SK-N-SH treated with all-trans-retinoic acid at 6 μM for 48 hours (cell line): ENCODE measurements around the gene CASTOR1.

Experiments used
- ATAC-seq: fragments of 200-7000 bp; cut with Tn5 transposase; 3 replicates; pipeline ENCODE4 v1.9.1; 2020; ENCODE audit warnings: mild to moderate bottlenecking, moderate library complexity
- ARNTL ChIP-seq: fragments of 450-650 bp; formaldehyde crosslinking; IDR thresholded peaks from 2 replicates; pipeline ENCODE4 v1.5.0; 2020; ENCODE audit warnings: low read depth, mild to moderate bottlenecking, moderate library complexity, borderline replicate concordance
- BACH2 ChIP-seq: fragments of 250-450 bp; sonication (Bioruptor Pico); IDR thresholded peaks from 2 replicates; pipeline ENCODE4 v1.9.0; 2021; ENCODE audit warnings: mild to moderate bottlenecking, borderline replicate concordance
- CSDC2 ChIP-seq: fragments of 250-450 bp; sonication (Bioruptor Pico); IDR thresholded peaks from 2 replicates; pipeline ENCODE4 v1.5.0; 2020; ENCODE audit warnings: mild to moderate bottlenecking, moderate library complexity
- ESRRG ChIP-seq: fragments of 250-450 bp; sonication (Bioruptor Pico); IDR thresholded peaks from 2 replicates; pipeline ENCODE4 v1.6.1; 2021; ENCODE audit warnings: mild to moderate bottlenecking
- GLIS3 ChIP-seq: fragments of 250-450 bp; sonication (Bioruptor Pico); IDR thresholded peaks from 2 replicates; pipeline ENCODE4 v1.5.0; 2020; ENCODE audit warnings: mild to moderate bottlenecking, moderate library complexity
- ISL1 ChIP-seq: fragments of 250-450 bp; sonication (Bioruptor Pico); IDR thresholded peaks from 2 replicates; pipeline ENCODE4 v2.1.2; 2022; ENCODE audit warnings: mild to moderate bottlenecking, moderate library complexity
- OSR1 ChIP-seq: fragments of 250-450 bp; sonication (Bioruptor Pico); IDR thresholded peaks from 2 replicates; pipeline ENCODE4 v1.8.0; 2022; ENCODE audit warnings: moderate library complexity, mild to moderate bottlenecking, inconsistent platforms
- PPARA ChIP-seq: fragments of 250-450 bp; sonication (Bioruptor Pico); IDR thresholded peaks from 2 replicates; pipeline ENCODE4 v1.5.0; 2020; ENCODE audit warnings: mild to moderate bottlenecking, borderline replicate concordance
- RARB ChIP-seq: fragments of 250-450 bp; sonication (Bioruptor Pico); IDR thresholded peaks from 2 replicates; pipeline ENCODE4 v1.8.0; 2021; ENCODE audit warnings: mild to moderate bottlenecking, moderate library complexity
- SNAI2 ChIP-seq: fragments of 250-450 bp; sonication (Bioruptor Pico); IDR thresholded peaks from 2 replicates; pipeline ENCODE4 v1.5.0; 2020; ENCODE audit warnings: mild to moderate bottlenecking, moderate library complexity
- TCF4 ChIP-seq: fragments of 250-450 bp; sonication (Bioruptor Pico); IDR thresholded peaks from 2 replicates; pipeline ENCODE4 v1.8.0; 2021; ENCODE audit warnings: mild to moderate bottlenecking, moderate library complexity, borderline replicate concordance
- TOX ChIP-seq: fragments of 250-450 bp; sonication (Bioruptor Pico); IDR thresholded peaks from 2 replicates; pipeline ENCODE4 v1.8.0; 2021; ENCODE audit warnings: mild to moderate bottlenecking, moderate library complexity, borderline replicate concordance
- ZC3H10 ChIP-seq: fragments of 250-450 bp; sonication (Bioruptor Pico); IDR thresholded peaks from 2 replicates; pipeline ENCODE4 v1.5.1; 2021; ENCODE audit warnings: mild to moderate bottlenecking, moderate library complexity
- ZFP3 ChIP-seq: fragments of 250-450 bp; sonication (Bioruptor Pico); IDR thresholded peaks from 2 replicates; pipeline ENCODE4 v1.5.0; 2020; ENCODE audit warnings: mild to moderate bottlenecking, moderate library complexity
- ZFP30 ChIP-seq: fragments of 450-650 bp; formaldehyde crosslinking; IDR thresholded peaks from 2 replicates; pipeline ENCODE4 v1.5.0; 2022; ENCODE audit warnings: mild to moderate bottlenecking, moderate library complexity
- ZNF565 ChIP-seq: fragments of 450-650 bp; formaldehyde crosslinking; conservative IDR thresholded peaks from 2 replicates; pipeline ENCODE4 v1.5.0; 2020; ENCODE audit warnings: low read depth, mild to moderate bottlenecking, moderate library complexity
- ZNF70 ChIP-seq: fragments of 450-650 bp; formaldehyde crosslinking; IDR thresholded peaks from 2 replicates; pipeline ENCODE4 v1.5.0; 2020; ENCODE audit warnings: mild to moderate bottlenecking, moderate library complexity
- ZNF8 ChIP-seq: fragments of 450-650 bp; formaldehyde crosslinking; IDR thresholded peaks from 2 replicates; pipeline ENCODE4 v1.5.0; 2020; ENCODE audit warnings: mild to moderate bottlenecking, moderate library complexity
- TF ChIP-seq, protein P1 (sequence below): fragments of 250-450 bp; sonication (Bioruptor Pico); IDR thresholded peaks from 2 replicates; pipeline ENCODE4 v1.8.0; 2021; ENCODE audit warnings: low read depth, mild to moderate bottlenecking, moderate library complexity, borderline replicate concordance
- TF ChIP-seq, protein P2 (sequence below): fragments of 250-450 bp; sonication (Bioruptor Pico); IDR thresholded peaks from 2 replicates; pipeline ENCODE4 v1.5.1; 2020; ENCODE audit warnings: low read depth, mild to moderate bottlenecking, moderate library complexity
- TF ChIP-seq, protein P3 (sequence below): fragments of 250-450 bp; sonication (Bioruptor Pico); IDR thresholded peaks from 2 replicates; pipeline ENCODE4 v1.5.1; 2021; ENCODE audit warnings: mild to moderate bottlenecking, moderate library complexity
- TF ChIP-seq, protein P4 (sequence below): fragments of 250-450 bp; sonication (Bioruptor Pico); IDR thresholded peaks from 2 replicates; pipeline ENCODE4 v1.8.0; 2020; ENCODE audit warnings: mild to moderate bottlenecking, moderate library complexity, borderline replicate concordance
- TF ChIP-seq, protein P5 (sequence below): fragments of 250-450 bp; sonication (Bioruptor Pico); IDR thresholded peaks from 2 replicates; pipeline ENCODE4 v1.5.0; 2020; ENCODE audit warnings: mild to moderate bottlenecking, moderate library complexity

Gene CASTOR1

DNA sequence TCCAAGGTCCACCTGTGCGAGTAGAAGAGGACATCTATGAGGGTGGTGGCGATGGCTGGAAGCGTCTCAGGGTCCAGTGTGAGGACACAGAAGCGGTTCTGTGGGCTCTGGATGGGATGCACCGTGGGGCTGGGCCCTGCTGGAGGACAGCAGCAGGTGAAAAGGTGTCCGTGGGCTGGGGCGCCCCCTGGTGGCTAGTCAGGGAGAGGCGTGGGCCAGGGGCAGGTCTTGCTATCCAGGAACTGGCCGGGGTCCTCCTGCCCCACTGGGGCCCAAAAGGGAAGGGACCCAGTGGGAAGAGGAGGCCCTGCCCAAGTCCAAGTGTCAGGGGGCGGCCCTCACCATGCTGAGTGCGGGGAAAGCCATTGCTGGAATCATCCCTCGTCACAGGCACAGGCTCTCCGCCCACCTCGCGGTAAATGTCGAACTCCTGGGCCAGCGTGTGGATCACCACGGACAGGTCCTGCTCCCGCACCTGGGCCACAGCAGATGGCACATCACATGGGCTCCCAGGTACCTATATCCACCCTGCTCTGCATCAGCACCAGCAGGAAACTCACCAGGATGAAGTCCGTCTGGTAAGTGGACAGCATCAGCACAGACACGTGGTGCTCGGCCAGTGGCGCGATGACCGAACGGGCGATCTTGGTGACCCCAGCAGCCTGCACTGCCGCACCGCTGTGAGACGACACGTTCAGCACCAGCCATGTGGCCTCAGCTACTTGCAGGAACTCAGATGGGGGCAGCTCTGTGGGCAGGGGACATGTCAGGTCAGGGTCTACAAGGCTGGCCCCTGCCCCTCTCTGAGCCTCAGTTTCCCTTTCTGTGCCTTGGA is 2.3 kb downstream of the CASTOR1 start:
- TF ChIP-seq ZNF8 (CRISPR knock-in tag) (no peak), RARB (CRISPR knock-in tag) (no peak), ESRRG (no peak), SNAI2 (CRISPR knock-in tag) (no peak), GLIS3 (CRISPR knock-in tag) (no peak)
- peak; percentile 35 for ATAC-seq

DNA sequence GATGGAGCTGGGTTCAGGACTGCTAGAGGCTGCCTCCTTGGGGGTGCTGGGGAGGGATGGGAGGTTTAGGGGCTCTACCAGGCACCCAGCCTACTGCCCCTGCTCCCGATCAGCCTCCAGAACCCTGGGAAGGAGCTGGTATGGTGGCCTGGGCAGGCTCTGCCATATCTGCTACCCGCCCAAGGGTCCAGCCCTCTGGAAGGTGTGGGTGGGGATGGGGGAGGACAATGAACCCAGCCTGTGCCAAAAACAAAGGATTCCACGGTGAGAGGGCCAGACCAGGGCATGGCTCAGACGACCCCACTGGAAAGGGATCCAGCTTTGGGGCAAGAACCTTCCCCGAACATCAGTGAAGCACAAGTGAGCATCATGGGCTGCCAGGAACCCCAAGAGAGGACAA is 3.0 kb downstream of the CASTOR1 start:
- no peak for ATAC-seq
- TF ChIP-seq, protein P1, sequence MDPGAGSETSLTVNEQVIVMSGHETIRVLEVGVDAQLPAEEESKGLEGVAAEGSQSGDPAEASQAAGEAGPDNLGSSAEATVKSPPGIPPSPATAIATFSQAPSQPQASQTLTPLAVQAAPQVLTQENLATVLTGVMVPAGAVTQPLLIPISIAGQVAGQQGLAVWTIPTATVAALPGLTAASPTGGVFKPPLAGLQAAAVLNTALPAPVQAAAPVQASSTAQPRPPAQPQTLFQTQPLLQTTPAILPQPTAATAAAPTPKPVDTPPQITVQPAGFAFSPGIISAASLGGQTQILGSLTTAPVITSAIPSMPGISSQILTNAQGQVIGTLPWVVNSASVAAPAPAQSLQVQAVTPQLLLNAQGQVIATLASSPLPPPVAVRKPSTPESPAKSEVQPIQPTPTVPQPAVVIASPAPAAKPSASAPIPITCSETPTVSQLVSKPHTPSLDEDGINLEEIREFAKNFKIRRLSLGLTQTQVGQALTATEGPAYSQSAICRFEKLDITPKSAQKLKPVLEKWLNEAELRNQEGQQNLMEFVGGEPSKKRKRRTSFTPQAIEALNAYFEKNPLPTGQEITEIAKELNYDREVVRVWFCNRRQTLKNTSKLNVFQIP (CRISPR knock-in tag) = no peak
- TF ChIP-seq ZFP30 (CRISPR knock-in tag) (no peak), GLIS3 (CRISPR knock-in tag) (no peak), TOX (CRISPR knock-in tag) (no peak), ISL1 (CRISPR knock-in tag) (no peak), ESRRG (no peak), CSDC2 (CRISPR knock-in tag) (no peak), ARNTL (CRISPR knock-in tag) (no peak), PPARA (CRISPR knock-in tag) (no peak), TCF4 (CRISPR knock-in tag) (no peak), RARB (CRISPR knock-in tag) (no peak), OSR1 (CRISPR knock-in tag) (no peak), BACH2 (CRISPR knock-in tag) (no peak)
- TF ChIP-seq, protein P2, sequence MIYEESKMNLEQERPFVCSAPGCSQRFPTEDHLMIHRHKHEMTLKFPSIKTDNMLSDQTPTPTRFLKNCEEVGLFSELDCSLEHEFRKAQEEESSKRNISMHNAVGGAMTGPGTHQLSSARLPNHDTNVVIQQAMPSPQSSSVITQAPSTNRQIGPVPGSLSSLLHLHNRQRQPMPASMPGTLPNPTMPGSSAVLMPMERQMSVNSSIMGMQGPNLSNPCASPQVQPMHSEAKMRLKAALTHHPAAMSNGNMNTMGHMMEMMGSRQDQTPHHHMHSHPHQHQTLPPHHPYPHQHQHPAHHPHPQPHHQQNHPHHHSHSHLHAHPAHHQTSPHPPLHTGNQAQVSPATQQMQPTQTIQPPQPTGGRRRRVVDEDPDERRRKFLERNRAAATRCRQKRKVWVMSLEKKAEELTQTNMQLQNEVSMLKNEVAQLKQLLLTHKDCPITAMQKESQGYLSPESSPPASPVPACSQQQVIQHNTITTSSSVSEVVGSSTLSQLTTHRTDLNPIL (CRISPR knock-in tag) = no peak
- TF ChIP-seq, protein P3, sequence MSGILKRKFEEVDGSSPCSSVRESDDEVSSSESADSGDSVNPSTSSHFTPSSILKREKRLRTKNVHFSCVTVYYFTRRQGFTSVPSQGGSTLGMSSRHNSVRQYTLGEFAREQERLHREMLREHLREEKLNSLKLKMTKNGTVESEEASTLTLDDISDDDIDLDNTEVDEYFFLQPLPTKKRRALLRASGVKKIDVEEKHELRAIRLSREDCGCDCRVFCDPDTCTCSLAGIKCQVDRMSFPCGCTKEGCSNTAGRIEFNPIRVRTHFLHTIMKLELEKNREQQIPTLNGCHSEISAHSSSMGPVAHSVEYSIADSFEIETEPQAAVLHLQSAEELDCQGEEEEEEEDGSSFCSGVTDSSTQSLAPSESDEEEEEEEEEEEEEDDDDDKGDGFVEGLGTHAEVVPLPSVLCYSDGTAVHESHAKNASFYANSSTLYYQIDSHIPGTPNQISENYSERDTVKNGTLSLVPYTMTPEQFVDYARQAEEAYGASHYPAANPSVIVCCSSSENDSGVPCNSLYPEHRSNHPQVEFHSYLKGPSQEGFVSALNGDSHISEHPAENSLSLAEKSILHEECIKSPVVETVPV (CRISPR knock-in tag) = no peak
- TF ChIP-seq, protein P4, sequence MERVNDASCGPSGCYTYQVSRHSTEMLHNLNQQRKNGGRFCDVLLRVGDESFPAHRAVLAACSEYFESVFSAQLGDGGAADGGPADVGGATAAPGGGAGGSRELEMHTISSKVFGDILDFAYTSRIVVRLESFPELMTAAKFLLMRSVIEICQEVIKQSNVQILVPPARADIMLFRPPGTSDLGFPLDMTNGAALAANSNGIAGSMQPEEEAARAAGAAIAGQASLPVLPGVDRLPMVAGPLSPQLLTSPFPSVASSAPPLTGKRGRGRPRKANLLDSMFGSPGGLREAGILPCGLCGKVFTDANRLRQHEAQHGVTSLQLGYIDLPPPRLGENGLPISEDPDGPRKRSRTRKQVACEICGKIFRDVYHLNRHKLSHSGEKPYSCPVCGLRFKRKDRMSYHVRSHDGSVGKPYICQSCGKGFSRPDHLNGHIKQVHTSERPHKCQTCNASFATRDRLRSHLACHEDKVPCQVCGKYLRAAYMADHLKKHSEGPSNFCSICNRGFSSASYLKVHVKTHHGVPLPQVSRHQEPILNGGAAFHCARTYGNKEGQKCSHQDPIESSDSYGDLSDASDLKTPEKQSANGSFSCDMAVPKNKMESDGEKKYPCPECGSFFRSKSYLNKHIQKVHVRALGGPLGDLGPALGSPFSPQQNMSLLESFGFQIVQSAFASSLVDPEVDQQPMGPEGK (CRISPR knock-in tag) = no peak

DNA sequence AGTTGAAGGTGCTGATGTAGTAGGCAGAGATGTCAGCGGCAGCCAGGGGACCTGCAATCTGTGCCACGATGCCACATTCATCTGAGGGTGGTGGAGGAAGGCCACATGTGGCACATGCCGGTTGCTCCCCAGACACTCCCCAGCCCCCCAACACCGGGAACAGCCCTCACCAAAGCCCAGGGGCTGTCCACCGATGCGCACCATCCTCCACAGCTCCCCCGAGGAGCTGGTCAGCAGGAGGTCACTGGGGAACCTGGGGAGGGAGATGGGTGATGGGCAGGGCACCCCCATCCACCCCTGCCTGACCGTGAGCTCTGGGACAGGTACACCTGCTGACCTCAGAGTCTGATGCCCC is 3.5 kb downstream of the CASTOR1 start:
- no peak for ATAC-seq
- no peak for TF ChIP-seq OSR1 (CRISPR knock-in tag)
- TF ChIP-seq, protein P5, sequence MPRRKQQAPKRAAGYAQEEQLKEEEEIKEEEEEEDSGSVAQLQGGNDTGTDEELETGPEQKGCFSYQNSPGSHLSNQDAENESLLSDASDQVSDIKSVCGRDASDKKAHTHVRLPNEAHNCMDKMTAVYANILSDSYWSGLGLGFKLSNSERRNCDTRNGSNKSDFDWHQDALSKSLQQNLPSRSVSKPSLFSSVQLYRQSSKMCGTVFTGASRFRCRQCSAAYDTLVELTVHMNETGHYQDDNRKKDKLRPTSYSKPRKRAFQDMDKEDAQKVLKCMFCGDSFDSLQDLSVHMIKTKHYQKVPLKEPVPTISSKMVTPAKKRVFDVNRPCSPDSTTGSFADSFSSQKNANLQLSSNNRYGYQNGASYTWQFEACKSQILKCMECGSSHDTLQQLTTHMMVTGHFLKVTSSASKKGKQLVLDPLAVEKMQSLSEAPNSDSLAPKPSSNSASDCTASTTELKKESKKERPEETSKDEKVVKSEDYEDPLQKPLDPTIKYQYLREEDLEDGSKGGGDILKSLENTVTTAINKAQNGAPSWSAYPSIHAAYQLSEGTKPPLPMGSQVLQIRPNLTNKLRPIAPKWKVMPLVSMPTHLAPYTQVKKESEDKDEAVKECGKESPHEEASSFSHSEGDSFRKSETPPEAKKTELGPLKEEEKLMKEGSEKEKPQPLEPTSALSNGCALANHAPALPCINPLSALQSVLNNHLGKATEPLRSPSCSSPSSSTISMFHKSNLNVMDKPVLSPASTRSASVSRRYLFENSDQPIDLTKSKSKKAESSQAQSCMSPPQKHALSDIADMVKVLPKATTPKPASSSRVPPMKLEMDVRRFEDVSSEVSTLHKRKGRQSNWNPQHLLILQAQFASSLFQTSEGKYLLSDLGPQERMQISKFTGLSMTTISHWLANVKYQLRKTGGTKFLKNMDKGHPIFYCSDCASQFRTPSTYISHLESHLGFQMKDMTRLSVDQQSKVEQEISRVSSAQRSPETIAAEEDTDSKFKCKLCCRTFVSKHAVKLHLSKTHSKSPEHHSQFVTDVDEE (CRISPR knock-in tag) = no peak
- no peak for TF ChIP-seq ARNTL (CRISPR knock-in tag)
- TF ChIP-seq TCF4 (CRISPR knock-in tag) = no peak
- TF ChIP-seq SNAI2 (CRISPR knock-in tag) = no peak
- no peak for TF ChIP-seq CSDC2 (CRISPR knock-in tag)
- TF ChIP-seq ZNF565 = no peak
- TF ChIP-seq BACH2 (CRISPR knock-in tag) = no peak
- no peak for TF ChIP-seq ZNF70
- TF ChIP-seq, protein P3 (CRISPR knock-in tag) = no peak
- no peak for TF ChIP-seq ISL1 (CRISPR knock-in tag)
- no peak for TF ChIP-seq ZFP3
- TF ChIP-seq, protein P2 (CRISPR knock-in tag) = no peak
- no peak for TF ChIP-seq ZFP30 (CRISPR knock-in tag)
- no peak for TF ChIP-seq RARB (CRISPR knock-in tag)
- TF ChIP-seq ZC3H10 = no peak
